HepG2 (cell line): ENCODE measurements around the gene GNAI2. TPM values are rescaled to one million over a fixed set of nuclear protein-coding genes. Genes with fewer than 3 reads are reported as not detected.

Source experiments
- DBP ChIP-seq: sonication (generic); formaldehyde crosslinking; IDR thresholded peaks from 2 replicates; pipeline ENCODE4 v1.4.0; 2020; ENCODE audit warnings: missing genetic modification reagents; ENCODE audit errors: not compliant biosample characterization
- HNF4G ChIP-seq, 2 experiments: sonication (generic) in 1 of 2; formaldehyde crosslinking in 1 of 2; IDR thresholded peaks; 2 replicates each; pipeline versions ENCODE4 v1.4.0 to v1.6.1; 2011 to 2020; ENCODE audit warnings: borderline replicate concordance in 2 of 2, low read depth in 2 of 2, mild to moderate bottlenecking in 2 of 2, low read length in 1 of 2, missing genetic modification reagents in 1 of 2, moderate library complexity in 1 of 2
- KIAA2018 ChIP-seq: sonication (generic); formaldehyde crosslinking; IDR thresholded peaks from 2 replicates; pipeline ENCODE4 v1.5.0; 2020; ENCODE audit warnings: mild to moderate bottlenecking, missing genetic modification reagents, borderline replicate concordance
- MTA1 ChIP-seq: sonication (generic); formaldehyde crosslinking; IDR thresholded peaks from 2 replicates; pipeline ENCODE4 v1.4.0; 2020; ENCODE audit warnings: missing genetic modification reagents, mild to moderate bottlenecking, borderline replicate concordance
- NKX3-1 ChIP-seq: sonication (generic); formaldehyde crosslinking; IDR thresholded peaks from 2 replicates; pipeline ENCODE4 v1.5.0; 2020; ENCODE audit warnings: missing genetic modification reagents
- ZBTB3 ChIP-seq: sonication (generic); formaldehyde crosslinking; IDR thresholded peaks from 2 replicates; pipeline ENCODE4 v1.4.0; 2020; ENCODE audit warnings: low read depth, mild to moderate bottlenecking, moderate library complexity, missing genetic modification reagents, borderline replicate concordance
- ZFP90 ChIP-seq: sonication (generic); formaldehyde crosslinking; IDR thresholded peaks from 2 replicates; pipeline ENCODE4 v1.8.0; 2022; ENCODE audit warnings: missing genetic modification reagents, mild to moderate bottlenecking, inconsistent platforms, borderline replicate concordance
- ZFP91 ChIP-seq: sonication (generic); formaldehyde crosslinking; IDR thresholded peaks from 2 replicates; pipeline ENCODE4 v1.9.0; 2022; ENCODE audit warnings: missing genetic modification reagents, mild to moderate bottlenecking, borderline replicate concordance
- ZNF275 ChIP-seq: sonication (generic); formaldehyde crosslinking; IDR thresholded peaks from 2 replicates; pipeline ENCODE4 v1.8.0; 2022; ENCODE audit warnings: missing genetic modification reagents, mild to moderate bottlenecking, inconsistent platforms, borderline replicate concordance
- ZNF670 ChIP-seq: sonication (generic); formaldehyde crosslinking; IDR thresholded peaks from 2 replicates; pipeline ENCODE4 v1.8.0; 2022; ENCODE audit warnings: mild to moderate bottlenecking, missing genetic modification reagents, borderline replicate concordance
- ZNF724P ChIP-seq: sonication (generic); formaldehyde crosslinking; IDR thresholded peaks from 2 replicates; pipeline ENCODE4 v1.8.0; 2022; ENCODE audit warnings: missing genetic modification reagents, borderline replicate concordance
- ZNF776 ChIP-seq: sonication (generic); formaldehyde crosslinking; IDR thresholded peaks from 2 replicates; pipeline ENCODE4 v1.4.0; 2020; ENCODE audit warnings: mild to moderate bottlenecking, missing genetic modification reagents
- ZNF841 ChIP-seq: sonication (generic); formaldehyde crosslinking; IDR thresholded peaks from 2 replicates; pipeline ENCODE4 v1.8.1; 2023; ENCODE audit warnings: missing genetic modification reagents, borderline replicate concordance
- polyA plus RNA-seq, 8 experiments: library from polyadenylated mRNA; depleted of rRNA in 3 of 8; stranded (reverse) in 7 of 8; unstranded in 1 of 8; fragments of >200 nt; fragmentation: Illumina TruSeq in 4 of 8; extraction: Trizol in 4 of 8; gene quantifications; 2 replicates each; pipeline versions ENCODE4 v1.2.1 to v1.2.3, GENCODE V29; 2011 to 2016; ENCODE audit warnings: low read depth in 4 of 8, missing spikeins in 1 of 8, mixed read lengths in 1 of 8; ENCODE audit not compliant: insufficient read depth in 1 of 8
- total RNA-seq, 5 experiments: library from RNA; depleted of rRNA; stranded (reverse); fragments of >200 nt; fragmentation: Illumina TruSeq; extraction: Trizol; gene quantifications; 2 replicates each; pipeline ENCODE4 v1.2.3, GENCODE V29; 2016; ENCODE audit warnings: low read depth in 1 of 5

Gene GNAI2
- total and polyA plus RNA-seq, 2 of the 13 experiments (the other 11 are each of a cell fraction or from before 2014, with no cell fraction given) = 51.1 to 66.2 TPM

DNA sequence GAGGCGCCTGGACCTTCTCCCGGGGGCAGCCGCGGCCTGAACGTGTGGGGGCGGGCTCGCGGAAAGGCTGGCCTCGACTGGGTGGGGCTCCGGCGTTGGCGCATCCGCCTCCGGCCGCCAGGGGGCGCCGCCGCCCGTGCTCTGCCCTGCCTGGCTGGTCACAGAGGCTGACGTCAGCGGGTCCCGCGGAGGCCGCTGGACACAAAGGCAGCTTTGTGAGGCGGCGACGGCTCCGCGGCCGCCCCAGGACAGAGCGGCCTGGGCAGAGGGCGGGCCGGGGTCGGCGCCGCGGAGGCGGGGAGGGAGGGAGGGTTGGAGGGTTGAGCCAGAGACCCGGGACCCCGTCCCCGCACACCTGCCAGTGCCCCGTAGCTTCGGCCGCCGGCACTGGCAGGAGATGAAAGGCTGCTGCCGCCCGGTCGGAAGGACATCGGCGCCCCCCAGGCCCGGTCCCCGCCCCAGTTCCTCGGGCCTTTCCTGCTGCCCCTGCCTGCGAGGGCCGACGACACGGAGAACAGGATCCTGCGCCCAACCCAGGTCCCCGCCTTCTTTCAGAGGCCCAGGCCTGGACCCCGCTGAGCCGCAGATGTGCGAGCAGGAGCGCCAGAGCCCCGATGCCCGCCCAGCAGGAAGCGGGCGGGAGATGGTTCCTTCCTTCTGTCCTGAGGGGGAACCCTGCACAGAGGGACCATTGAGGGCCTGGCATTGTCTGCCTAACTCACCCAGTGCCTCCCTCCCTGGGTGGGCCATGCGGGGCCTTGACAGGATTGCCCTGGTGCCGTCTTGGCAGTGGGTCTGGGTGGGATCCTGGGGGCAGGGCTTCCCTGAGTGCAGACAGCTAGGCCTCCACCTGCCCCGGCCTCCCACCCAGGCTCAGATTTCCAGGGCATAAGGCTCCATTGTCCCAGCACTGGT lies 24.3 kb downstream of the GNAI2 start (continued):
- TF ChIP-seq DBP (CRISPR knock-in tag) (no peak), ZFP91 (peak; percentile 88), ZNF724P (peak; percentile 29; the same call in 1 of the 2 replicates), ZNF670 (CRISPR knock-in tag) (no peak; the same call in 1 of the 2 replicates), ZNF841 (peak; percentile 30; the same call in 1 of the 2 replicates), KIAA2018 (CRISPR knock-in tag) (0 out of 2 replicates have a peak, but pooled peaks have one; percentile 60), ZNF275 (CRISPR knock-in tag) (peak; percentile 62; the same call in 1 of the 2 replicates), NKX3-1 (0 out of 2 replicates have a peak, but pooled peaks have one; percentile 2), MTA1 (CRISPR knock-in tag) (peak; percentile 45; the same call in 1 of the 2 replicates), ZNF776 (CRISPR knock-in tag) (0 out of 2 replicates have a peak, but pooled peaks have one; percentile 31), ZBTB3 (no peak), ZFP90 (peak; percentile 85), HNF4G (IDR thresholded peaks at IDR 0.05; ENCODE audit: borderline replicate concordance, low read depth, low read length) (peak; percentile 40; the same call in 1 of the 2 replicates), HNF4G (CRISPR knock-in tag; IDR thresholded peaks at IDR 0.05; ENCODE audit: borderline replicate concordance, low read depth) (0 out of 2 replicates have a peak, but pooled peaks have one; percentile 38)
